ENCODE measurements around the gene MVB12B. TPM values are rescaled to one million over a fixed set of nuclear protein-coding genes. Genes with fewer than 3 reads are reported as not detected.

MVB12B gene
- total and polyA plus RNA-seq, 2 of the 4 experiments (the other 2 are of a cell fraction) = 2.0 to 4.0 TPM

DNA sequence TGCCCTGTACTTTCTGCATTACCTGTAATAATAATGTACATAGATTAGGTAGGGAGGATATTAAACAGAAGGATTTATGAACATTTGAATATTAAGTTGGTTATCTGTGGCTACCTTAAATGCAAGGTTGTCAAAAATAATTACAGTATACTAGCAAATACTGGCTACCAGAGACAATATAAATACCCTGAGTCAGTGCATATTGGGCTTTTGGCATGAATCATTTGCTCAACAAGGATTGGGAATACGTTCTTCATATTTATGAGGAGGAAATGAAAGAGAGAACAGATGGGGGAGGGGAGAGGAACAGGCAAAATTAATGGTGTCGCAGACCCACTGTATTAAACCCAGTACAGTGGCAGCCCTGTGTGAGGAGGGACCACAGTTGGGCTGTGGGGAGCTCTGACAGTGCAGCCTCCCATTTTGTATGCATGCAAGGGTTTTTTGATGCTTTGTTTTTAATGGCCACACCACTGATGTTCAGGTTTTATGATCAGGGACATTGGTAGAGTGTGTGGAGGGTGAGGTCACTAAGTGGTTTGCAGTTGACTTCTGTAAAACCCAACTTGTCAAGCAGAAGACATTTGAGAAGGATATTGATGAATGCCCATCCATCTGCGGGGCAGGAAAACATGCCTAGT lies 56.9 kb downstream of the MVB12B start:
- Histone ChIP-seq H2BK15ac (ENCODE audit: low read depth, low read length) (no peak overlapping the region), H4K20me1 (ENCODE audit: insufficient read depth, low read length) (no peaks in the 10 kb centered on the region), H3K23ac (ENCODE audit: low read depth, low read length) (no peak overlapping the region), H3K36me3 (ENCODE audit: control insufficient read depth, insufficient read depth, low read length) (no peaks in the 10 kb centered on the region), H3K56ac (ENCODE audit: extremely low read depth, insufficient read depth, low read length) (no peak overlapping the region), H3K14ac (replicated peaks; ENCODE audit: low read depth, low read length) (no peak overlapping the region), H3K27ac (ENCODE audit: insufficient read depth, low read length) (no peak overlapping the region), H4K91ac (ENCODE audit: insufficient read depth, low read depth, low read length) (no peak overlapping the region), H3K4ac (ENCODE audit: low read depth, low read length) (no peak overlapping the region), H4K5ac (ENCODE audit: low read depth, low read length) (no peak overlapping the region), H3K4me1 (ENCODE audit: control insufficient read depth, insufficient read depth, low read length) (0 out of 2 replicates have a peak, but pooled peaks cover 3% of the 10 kb centered on the region), H3K9ac (ENCODE audit: low read depth, low read length) (no peak overlapping the region), H3K79me1 (ENCODE audit: low read depth in 1 of 2, low read length in 2 of 2) (no peaks in the 10 kb centered on the region), H2BK20ac (ENCODE audit: low read depth, low read length) (no peak overlapping the region), H3K27me3 (ENCODE audit: control insufficient read depth, insufficient read depth, low read length) (no peaks in the 10 kb centered on the region), H2AK5ac (ENCODE audit: low read depth, low read length) (no peak overlapping the region), H2AK9ac (replicated peaks; ENCODE audit: low read depth, low read length, poor library complexity) (no peak overlapping the region), H3K9me3 (ENCODE audit: control insufficient read depth, insufficient read depth, low read length) (no peaks in the 10 kb centered on the region), H2AFZ (replicated peaks; ENCODE audit: low read length, poor library complexity) (no peak overlapping the region), H3K4me2 (ENCODE audit: low read depth, low read length) (no peak overlapping the region), H3K9me1 (ENCODE audit: insufficient read depth, low read length) (0 out of 2 replicates have a peak, but pooled peaks cover 4% of the 10 kb centered on the region), H2BK120ac (ENCODE audit: low read depth, low read length) (no peak overlapping the region), H4K8ac (ENCODE audit: low read depth in 2 of 2, low read length in 2 of 2) (no peak overlapping the region), H3K18ac (ENCODE audit: low read depth, low read length) (no peak overlapping the region), H2BK5ac (ENCODE audit: low read depth, low read length, poor library complexity, severe bottlenecking) (no peak overlapping the region), H3K4me3 (ENCODE audit: insufficient read depth, low read depth, low read length) (no peak overlapping the region)
- POLR2A ChIA-PET (ENCODE audit: unreplicated experiment) = no interaction called here
- intact Hi-C loops (cut with micrococcal nuclease) = no loop called here
- CTCF ChIA-PET = no interaction called here
- ATAC-seq (ENCODE audit: low read depth) = no peak
- 50% methylated on average over 1 of the region's 3 CpGs; no CpG with 5 or more reads in 1 of the 2 experiments for whole genome bisulfite sequencing, 2 experiments (ENCODE audit: extremely low coverage in 2 of 2, insufficient read length in 1 of 2)
- in situ Hi-C loops (cut with MboI; ENCODE audit: low sequenced_read_pairs) = no loop called here
- dilution Hi-C loops (cut with HindIII; ENCODE audit: low sequenced_read_pairs, unreplicated experiment) = no loop called here
- DNase-seq = no peak
- TF ChIP-seq MAFK (IDR thresholded peaks at IDR 0.05; ENCODE audit: low read depth, low read length) (no peak), CEBPB (IDR thresholded peaks at IDR 0.05; ENCODE audit: low read depth, low read length) (no peak), CTCF (conservative IDR thresholded peaks at IDR 0.05; ENCODE audit: low read depth, low read length) (no peak), MXI1 (IDR thresholded peaks at IDR 0.05; ENCODE audit: borderline replicate concordance, low read depth, low read length) (no peak)
- BruUV-seq (replicated peaks) = no TSS peak
